Adrenal gland (tissue), 5 donors: Measurements from ENCODE around the gene MNX1.

ENCODE experiments used
- CTCF ChIP-seq, 6 experiments: fragments of 450-650 bp in 4 of 6; fragments of 200-600 bp in 2 of 6; sonication (generic) in 1 of 6; IDR thresholded peaks; 1 replicate in 5 of 6; 2 replicates in 1 of 6; pipeline versions ENCODE4 v1.5.1 to v1.8.0; 2016 to 2021; ENCODE audit warnings: antibody characterized with exemption in 6 of 6, mild to moderate bottlenecking in 2 of 6, moderate library complexity in 1 of 6
- POLR2A ChIP-seq, 2 donors: fragments of 450-650 bp; IDR thresholded peaks; one replicate each; pipeline ENCODE4 v1.6.1; 2017; ENCODE audit warnings: antibody characterized with exemption in 2 of 2, mild to moderate bottlenecking in 2 of 2, moderate library complexity in 1 of 2
- donor health status: DM: no; HTN: no; CAD: no.

- TF ChIP-seq CTCF (IDR thresholded peaks at IDR 0.05) (no peak), POLR2A (IDR thresholded peaks at IDR 0.05) (no peak)
Measured at GRCh38 chr7:156988343-156989185, 21.9 kb downstream of the MNX1 start.
